Activated CD4-positive, alpha-beta T cell treated with anti-CD3 and anti-CD28 coated beads for 36 hours (primary cell): Measurements from ENCODE around the gene SNRPD3. TPM values are rescaled to one million over a fixed set of nuclear protein-coding genes. Genes with fewer than 3 reads are reported as not detected.

Experiments used
- ATAC-seq: fragments of 200-7000 bp; cut with Tn5 transposase; one replicate; pipeline ENCODE4 v1.10.0; 2021; ENCODE audit warnings: mild to moderate bottlenecking, moderate library complexity
- CTCF ChIA-PET: fragments of 350-600 bp; sonication (Branson Sonifier 250); formaldehyde crosslinking; loops from one replicate; lab custom pipeline; 2021; ENCODE audit warnings: antibody characterized with exemption; lab: Charles Lee
- POLR2A ChIA-PET: fragments of 350-600 bp; sonication (Branson Sonifier 250); formaldehyde crosslinking; loops from one replicate; lab custom pipeline; 2021; ENCODE audit warnings: antibody characterized with exemption, inconsistent platforms; lab: Charles Lee
- DNase-seq: peaks from one replicate; pipeline ENCODE4 v3.0.0-alpha.2; 2020
- H3K27ac Mint-ChIP-seq: one replicate; pipeline ENCODE4 v1.8.0; 2021; ENCODE audit warnings: mixed read lengths
- H3K27me3 Mint-ChIP-seq: one replicate; pipeline ENCODE4 v1.8.0; 2021; ENCODE audit warnings: mixed read lengths
- H3K36me3 Mint-ChIP-seq: one replicate; pipeline ENCODE4 v1.8.0; 2021; ENCODE audit warnings: low read depth, mixed read lengths
- H3K4me1 Mint-ChIP-seq: one replicate; pipeline ENCODE4 v1.8.0; 2021; ENCODE audit warnings: mixed read lengths
- H3K4me3 Mint-ChIP-seq: one replicate; pipeline ENCODE4 v1.8.0; 2021; ENCODE audit warnings: mild to moderate bottlenecking, moderate library complexity, mixed read lengths
- H3K9me3 Mint-ChIP-seq: one replicate; pipeline ENCODE4 v1.8.0; 2021; ENCODE audit warnings: low read depth, mixed read lengths
- intact Hi-C, 2 experiments: fragments of 100-400 bp; cut with DNase I in 1 of 2; cut with micrococcal nuclease in 1 of 2; formaldehyde crosslinking; loops; one replicate each; pipeline versions ENCODE4 v1.14.2 to v1.15.1; 2022 to 2024; cut with DNase I, micrococcal nuclease
- total RNA-seq, 2 experiments: library from RNA; stranded (reverse); gene quantifications; one replicate each; pipeline ENCODE4 v1.2.3, GENCODE V29; 2021

The SNRPD3 gene
- 100 to 1,000 TPM; 156 to 232 TPM for total RNA-seq

GRCh38 chr22:24555165-24556039 is at the start of gene SNRPD3:
TSS of gene SNRPD3 (plus strand) at chr22:24555999. CDS start at chr22:24557675, 1,676 bp downstream.
- H3K27me3 Mint-ChIP-seq = no peaks in the 10 kb centered on the region
- H3K9me3 Mint-ChIP-seq = no peaks in the 10 kb centered on the region
- CTCF ChIA-PET = interaction anchor here (0.7 kb wide), 1 partner anchor 13 kb away, joined by 4 read pairs; no protein-coding TSS in a partner anchor
- H3K4me1 Mint-ChIP-seq = peaks cover 53% of the 10 kb centered on the region
- peak; percentile 91 for ATAC-seq
- peak within 1 kb of the TSS; percentile 95 for H3K4me3 Mint-ChIP-seq
- peaks cover 41% of the 10 kb centered on the region for H3K36me3 Mint-ChIP-seq
- peak within 1 kb of the TSS; percentile 99 for H3K27ac Mint-ChIP-seq
- POLR2A ChIA-PET = interaction anchor here (0.5 to 1.9 kb wide), 8 partner anchors 11 to 642 kb away, joined by 3 to 6 read pairs (median 4); no protein-coding TSS in a partner anchor
- intact Hi-C loops = loop anchor here (1.0 to 10.0 kb wide), 16 partner anchors 30 to 769 kb away; partner anchors contain the start of genes MIF (in 2 of the 2), CABIN1 (in 1 of the 2), GGT1 (in 1 of the 2) and SGSM1 (in 1 of the 2)
- DNase-seq = peak; percentile 100

GRCh38 chr22:24506802-24507438 is 48.9 kb upstream of the SNRPD3 start:
- ChIA-PET CTCF (interaction anchor here (0.7 to 1.6 kb wide), 2 partner anchors 24 to 129 kb away, joined by 3 read pairs; no protein-coding TSS in a partner anchor), POLR2A (no interaction called here)
- Mint-ChIP-seq H3K36me3 (no peaks in the 10 kb centered on the region), H3K9me3 (no peaks in the 10 kb centered on the region), H3K4me1 (peaks cover 17% of the 10 kb centered on the region), H3K27ac (no peak overlapping the region), H3K4me3 (no peak overlapping the region), H3K27me3 (no peaks in the 10 kb centered on the region)
- intact Hi-C loops = no loop called here
- ATAC-seq (no peak), DNase-seq (no peak)

GRCh38 chr22:24507716-24508115 is 48.1 kb upstream of the SNRPD3 start:
- Mint-ChIP-seq H3K27ac (no peak overlapping the region), H3K36me3 (no peaks in the 10 kb centered on the region), H3K9me3 (no peaks in the 10 kb centered on the region), H3K4me3 (no peak overlapping the region), H3K4me1 (peaks cover 18% of the 10 kb centered on the region), H3K27me3 (no peaks in the 10 kb centered on the region)
- CTCF ChIA-PET = interaction anchor here (1.6 kb wide), 1 partner anchor 23 kb away, joined by 3 read pairs; no protein-coding TSS in a partner anchor
- no peak for DNase-seq
- intact Hi-C loops = no loop called here
- no peak for ATAC-seq
- POLR2A ChIA-PET = no interaction called here

GRCh38 chr22:24510637-24511625 is 44.9 kb upstream of the SNRPD3 start:
- Mint-ChIP-seq H3K36me3 (no peaks in the 10 kb centered on the region), H3K27me3 (no peaks in the 10 kb centered on the region), H3K9me3 (no peaks in the 10 kb centered on the region), H3K4me3 (no peak overlapping the region), H3K27ac (no peak overlapping the region), H3K4me1 (peaks cover 10% of the 10 kb centered on the region)
- DNase-seq (no peak), ATAC-seq (peak; percentile 58)
- POLR2A ChIA-PET = interaction anchor here (0.7 kb wide), 1 partner anchor 160 kb away, joined by 5 read pairs; no protein-coding TSS in a partner anchor
- CTCF ChIA-PET = interaction anchor here (0.8 to 1.0 kb wide), 3 partner anchors 14 to 989 kb away, joined by 3 read pairs; no protein-coding TSS in a partner anchor
- intact Hi-C loops = no loop called here

- peaks cover 10% of the 10 kb centered on the region for H3K4me1 Mint-ChIP-seq
- DNase-seq (no peak), ATAC-seq (no peak)
- H3K27me3 Mint-ChIP-seq = no peaks in the 10 kb centered on the region
- no peak overlapping the region for H3K4me3 Mint-ChIP-seq
- POLR2A ChIA-PET = no interaction called here
- H3K36me3 Mint-ChIP-seq = no peaks in the 10 kb centered on the region
- intact Hi-C loops = no loop called here
- no peaks in the 10 kb centered on the region for H3K9me3 Mint-ChIP-seq
- CTCF ChIA-PET = interaction anchor here (1.2 kb wide), 1 partner anchor 14 kb away, joined by 3 read pairs; no protein-coding TSS in a partner anchor
- H3K27ac Mint-ChIP-seq = no peak overlapping the region
Observed at GRCh38 chr22:24512043-24512442, 43.8 kb upstream of the SNRPD3 start.

- Mint-ChIP-seq H3K9me3 (no peaks in the 10 kb centered on the region), H3K4me3 (no peak overlapping the region), H3K36me3 (no peaks in the 10 kb centered on the region), H3K27ac (no peak overlapping the region), H3K27me3 (no peaks in the 10 kb centered on the region), H3K4me1 (peaks cover 10% of the 10 kb centered on the region)
- ChIA-PET CTCF (interaction anchor here (0.7 kb wide), 1 partner anchor 12 kb away, joined by 3 read pairs; no protein-coding TSS in a partner anchor), POLR2A (no interaction called here)
- ATAC-seq (no peak), DNase-seq (no peak)
- intact Hi-C loops = no loop called here
Observed at GRCh38 chr22:24513378-24514240, 42.2 kb upstream of the SNRPD3 start.

- H3K27me3 Mint-ChIP-seq = no peaks in the 10 kb centered on the region
- POLR2A ChIA-PET = no interaction called here
- DNase-seq (no peak), ATAC-seq (peak; percentile 19)
- H3K27ac Mint-ChIP-seq = no peak overlapping the region
- no peaks in the 10 kb centered on the region for H3K36me3 Mint-ChIP-seq
- CTCF ChIA-PET = interaction anchor here (0.7 to 1.0 kb wide), 2 partner anchors 11 to 18 kb away, joined by 3 read pairs; no protein-coding TSS in a partner anchor
- no peaks in the 10 kb centered on the region for H3K9me3 Mint-ChIP-seq
- H3K4me1 Mint-ChIP-seq = peaks cover 10% of the 10 kb centered on the region
- H3K4me3 Mint-ChIP-seq = no peak overlapping the region
- intact Hi-C loops = no loop called here
Observed at GRCh38 chr22:24514241-24515026, 41.4 kb upstream of the SNRPD3 start.

GRCh38 chr22:24515027-24515338 is 40.8 kb upstream of the SNRPD3 start:
- Mint-ChIP-seq H3K27me3 (no peaks in the 10 kb centered on the region), H3K4me3 (no peak overlapping the region), H3K4me1 (peaks cover 10% of the 10 kb centered on the region), H3K27ac (no peak overlapping the region), H3K9me3 (no peaks in the 10 kb centered on the region), H3K36me3 (no peaks in the 10 kb centered on the region)
- ChIA-PET POLR2A (no interaction called here), CTCF (interaction anchor here (1.0 kb wide), 1 partner anchor 18 kb away, joined by 3 read pairs; no protein-coding TSS in a partner anchor)
- ATAC-seq = no peak
- no peak for DNase-seq
- intact Hi-C loops = no loop called here

GRCh38 chr22:24516301-24516737 is 39.5 kb upstream of the SNRPD3 start:
- Mint-ChIP-seq H3K4me1 (peaks cover 3% of the 10 kb centered on the region), H3K27ac (no peak overlapping the region), H3K4me3 (no peak overlapping the region), H3K27me3 (no peaks in the 10 kb centered on the region), H3K36me3 (no peaks in the 10 kb centered on the region), H3K9me3 (no peaks in the 10 kb centered on the region)
- CTCF ChIA-PET = interaction anchor here (0.6 kb wide), 1 partner anchor 186 kb away, joined by 3 read pairs; no protein-coding TSS in a partner anchor
- POLR2A ChIA-PET = no interaction called here
- ATAC-seq = no peak
- intact Hi-C loops = no loop called here
- DNase-seq = no peak
